SU-DHL-6 (cell line): Measurements from ENCODE around the gene NMNAT2.

Experiments used
- H2AFZ ChIP-seq: fragments of 200-600 bp; sonication (generic); 2 replicates; pipeline ENCODE4 v1.6.1; 2014; ENCODE audit warnings: low read depth, mild to moderate bottlenecking, moderate library complexity, mixed read lengths, antibody characterized with exemption, low read length; ENCODE audit not compliant: severe bottlenecking
- H3F3A ChIP-seq: fragments of 200-600 bp; shearing (Covaris generic); 2 replicates; pipeline ENCODE4 v1.6.0; 2016; ENCODE audit warnings: antibody characterized with exemption, mild to moderate bottlenecking; ENCODE audit not compliant: insufficient read depth
- H3K27ac ChIP-seq: fragments of 200-600 bp; sonication (generic); 2 replicates; pipeline ENCODE4 v1.5.1; 2016; ENCODE audit warnings: low read depth, mild to moderate bottlenecking, low read length, moderate library complexity, mixed read lengths
- H3K27me3 ChIP-seq: fragments of 200-600 bp; sonication (generic), shearing (Covaris generic); 2 replicates; pipeline ENCODE4 v1.6.0; 2014; ENCODE audit warnings: mild to moderate bottlenecking, low read length
- H3K36me3 ChIP-seq: fragments of 200-600 bp; sonication (generic); 2 replicates; pipeline ENCODE4 v1.6.1; 2014; ENCODE audit warnings: mild to moderate bottlenecking, low read length, mixed read lengths
- H3K4me2 ChIP-seq: fragments of 300-600, 200-600 bp; shearing (Covaris generic), sonication (generic); 2 replicates; pipeline ENCODE4 v1.6.0; 2014; ENCODE audit warnings: low read length, low read depth, mild to moderate bottlenecking; ENCODE audit not compliant: poor library complexity, severe bottlenecking
- H3K4me3 ChIP-seq: fragments of 200-600 bp; sonication (generic); 2 replicates; pipeline ENCODE4 v1.5.1; 2014; ENCODE audit warnings: antibody characterized with exemption, low read length, mild to moderate bottlenecking, mixed read lengths; ENCODE audit not compliant: insufficient read depth, poor library complexity, severe bottlenecking
- H3K79me2 ChIP-seq: fragments of 200-600 bp; sonication (generic); 2 replicates; pipeline ENCODE4 v1.6.1; 2014; ENCODE audit warnings: mild to moderate bottlenecking, low read length, moderate library complexity; ENCODE audit not compliant: insufficient read depth
- H3K9ac ChIP-seq: fragments of 200-600 bp; sonication (generic); 2 replicates; pipeline ENCODE4 v1.7.0; 2014; ENCODE audit warnings: mild to moderate bottlenecking, low read length
- H3K9me2 ChIP-seq: fragments of 200-600 bp; sonication (generic); replicated peaks from 2 replicates; pipeline ENCODE4 v1.6.1; 2014; ENCODE audit warnings: low read length; ENCODE audit not compliant: insufficient read depth
- H3K9me3 ChIP-seq: fragments of 200-600 bp; sonication (generic); 2 replicates; pipeline ENCODE4 v1.6.1; 2014; ENCODE audit warnings: low read length, mixed read lengths; ENCODE audit not compliant: insufficient read depth
- H4K20me1 ChIP-seq: fragments of 200-600 bp; sonication (generic); 2 replicates; pipeline ENCODE4 v1.6.1; 2014; ENCODE audit warnings: low read depth, mild to moderate bottlenecking, antibody characterized with exemption, low read length, moderate library complexity, mixed read lengths
- EZH2phosphoT487 ChIP-seq: fragments of 200-600 bp; sonication (generic), shearing (Covaris generic); conservative IDR thresholded peaks from 2 replicates; pipeline ENCODE4 v1.6.1; 2018; ENCODE audit warnings: mild to moderate bottlenecking, antibody characterized with exemption, low read length, moderate library complexity, mixed read lengths
- TF ChIP-seq, protein P1 (sequence below): fragments of 200-600 bp; sonication (generic); IDR thresholded peaks from one replicate; pipeline ENCODE4 v1.5.1; 2017; ENCODE audit warnings: antibody characterized with exemption, mild to moderate bottlenecking, low read length, moderate library complexity; ENCODE audit not compliant: insufficient read depth, poor library complexity, severe bottlenecking

The NMNAT2 gene

GRCh38 chr1:183239793-183240525 is 178.2 kb downstream of the NMNAT2 start:
- H3K27ac ChIP-seq: no peak overlapping the region
- no peaks in the 10 kb centered on the region for H3K27me3 ChIP-seq
- no peak overlapping the region for H3K4me2 ChIP-seq
- no peaks in the 10 kb centered on the region for H4K20me1 ChIP-seq
- no peaks in the 10 kb centered on the region for H3K36me3 ChIP-seq
- H3K79me2 ChIP-seq: no peaks in the 10 kb centered on the region
- H3K9me2 ChIP-seq: no peaks in the 10 kb centered on the region
- H3K9me3 ChIP-seq: no peaks in the 10 kb centered on the region
- no peak overlapping the region for H3K9ac ChIP-seq
- no peaks in the 10 kb centered on the region for H3F3A ChIP-seq
- no peak overlapping the region for H3K4me3 ChIP-seq
- TF ChIP-seq, protein P1, sequence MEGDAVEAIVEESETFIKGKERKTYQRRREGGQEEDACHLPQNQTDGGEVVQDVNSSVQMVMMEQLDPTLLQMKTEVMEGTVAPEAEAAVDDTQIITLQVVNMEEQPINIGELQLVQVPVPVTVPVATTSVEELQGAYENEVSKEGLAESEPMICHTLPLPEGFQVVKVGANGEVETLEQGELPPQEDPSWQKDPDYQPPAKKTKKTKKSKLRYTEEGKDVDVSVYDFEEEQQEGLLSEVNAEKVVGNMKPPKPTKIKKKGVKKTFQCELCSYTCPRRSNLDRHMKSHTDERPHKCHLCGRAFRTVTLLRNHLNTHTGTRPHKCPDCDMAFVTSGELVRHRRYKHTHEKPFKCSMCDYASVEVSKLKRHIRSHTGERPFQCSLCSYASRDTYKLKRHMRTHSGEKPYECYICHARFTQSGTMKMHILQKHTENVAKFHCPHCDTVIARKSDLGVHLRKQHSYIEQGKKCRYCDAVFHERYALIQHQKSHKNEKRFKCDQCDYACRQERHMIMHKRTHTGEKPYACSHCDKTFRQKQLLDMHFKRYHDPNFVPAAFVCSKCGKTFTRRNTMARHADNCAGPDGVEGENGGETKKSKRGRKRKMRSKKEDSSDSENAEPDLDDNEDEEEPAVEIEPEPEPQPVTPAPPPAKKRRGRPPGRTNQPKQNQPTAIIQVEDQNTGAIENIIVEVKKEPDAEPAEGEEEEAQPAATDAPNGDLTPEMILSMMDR: no peak
- TF ChIP-seq EZH2phosphoT487: no peak
- H2AFZ ChIP-seq: no peak overlapping the region

DNA sequence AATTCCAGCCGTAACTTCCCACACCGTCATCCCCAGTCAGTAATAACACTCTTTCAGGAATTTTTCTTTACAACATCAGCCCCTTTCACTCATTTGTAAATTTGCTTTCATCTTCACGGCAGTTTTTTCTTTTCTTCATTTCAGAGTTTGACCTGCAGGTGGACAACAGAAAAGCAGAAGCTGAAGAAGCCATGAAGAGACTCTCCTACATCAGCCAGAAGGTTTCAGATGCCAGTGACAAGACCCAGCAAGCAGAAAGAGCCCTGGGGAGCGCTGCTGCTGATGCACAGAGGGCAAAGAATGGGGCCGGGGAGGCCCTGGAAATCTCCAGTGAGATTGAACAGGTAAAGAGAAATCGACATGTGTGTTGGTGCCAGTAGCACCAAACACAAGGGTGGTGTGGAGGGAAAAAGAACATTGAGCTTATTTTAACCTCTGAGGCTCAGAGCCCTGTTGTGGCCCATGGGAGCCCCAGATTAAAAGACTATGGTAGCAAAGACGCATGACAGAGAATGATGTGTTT is 178.9 kb downstream of the NMNAT2 start:
- no peak overlapping the region for H3K27ac ChIP-seq
- H3K4me3 ChIP-seq: no peak overlapping the region

DNA sequence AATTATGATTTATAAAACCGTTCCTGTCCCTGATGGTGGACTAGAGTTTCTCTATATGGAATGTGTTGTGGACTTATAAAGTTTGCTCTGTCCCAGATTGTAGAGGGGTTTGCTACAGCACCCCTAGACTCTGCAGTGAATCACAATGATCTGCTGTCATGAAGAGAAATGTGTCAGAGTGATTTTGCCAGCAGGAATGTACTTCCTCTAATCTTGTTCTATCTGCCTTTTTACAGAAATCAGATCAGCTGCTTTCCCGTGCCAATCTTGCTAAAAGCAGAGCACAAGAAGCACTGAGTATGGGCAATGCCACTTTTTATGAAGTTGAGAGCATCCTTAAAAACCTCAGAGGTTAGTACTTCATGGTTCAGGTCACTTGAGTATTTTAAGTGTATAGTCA is 180.1 kb downstream of the NMNAT2 start:
- Histone ChIP-seq H3K36me3 (no peaks in the 10 kb centered on the region), H3K27ac (no peak overlapping the region)

More for the DNA sequence above, 178.9 kb downstream of the NMNAT2 start:
- Histone ChIP-seq H3K79me2 (no peaks in the 10 kb centered on the region), H3K9me2 (no peaks in the 10 kb centered on the region), H4K20me1 (no peaks in the 10 kb centered on the region), H3K9ac (no peak overlapping the region), H3F3A (no peaks in the 10 kb centered on the region), H3K36me3 (no peaks in the 10 kb centered on the region), H3K27me3 (no peaks in the 10 kb centered on the region), H3K4me2 (no peak overlapping the region), H2AFZ (no peak overlapping the region), H3K9me3 (no peaks in the 10 kb centered on the region)
- no peak for TF ChIP-seq EZH2phosphoT487
- TF ChIP-seq, protein P1: no peak

More for the DNA sequence above, 180.1 kb downstream of the NMNAT2 start:
- Histone ChIP-seq H3K4me3 (no peak overlapping the region), H3K9me2 (no peaks in the 10 kb centered on the region), H3K27me3 (no peaks in the 10 kb centered on the region), H3F3A (no peaks in the 10 kb centered on the region), H3K9me3 (no peaks in the 10 kb centered on the region), H3K9ac (no peak overlapping the region), H4K20me1 (no peaks in the 10 kb centered on the region), H2AFZ (no peak overlapping the region), H3K79me2 (no peaks in the 10 kb centered on the region), H3K4me2 (no peak overlapping the region)
- TF ChIP-seq, protein P1: no peak
- TF ChIP-seq EZH2phosphoT487: no peak
